Activated CD4-positive, alpha-beta memory T cell treated with anti-CD3 and anti-CD28 coated beads for 36 hours (primary cell): ENCODE data around the gene GLUL. TPM values are rescaled to one million over a fixed set of nuclear protein-coding genes. Genes with fewer than 3 reads are reported as not detected.

ENCODE experiments used
- CTCF ChIA-PET: fragments of 350-600 bp; sonication (Branson Sonifier 250); formaldehyde crosslinking; loops from one replicate; lab custom pipeline; 2021; ENCODE audit warnings: antibody characterized with exemption, inconsistent platforms; lab: Charles Lee
- POLR2A ChIA-PET: fragments of 350-600 bp; sonication (Branson Sonifier 250); formaldehyde crosslinking; loops from one replicate; lab custom pipeline; 2021; ENCODE audit warnings: antibody characterized with exemption; lab: Charles Lee
- DNase-seq: peaks from one replicate; pipeline ENCODE4 v3.0.0-alpha.2; 2020
- H3K27ac Mint-ChIP-seq: one replicate; pipeline ENCODE4 v1.8.0; 2021; ENCODE audit warnings: mixed read lengths
- H3K27me3 Mint-ChIP-seq: one replicate; pipeline ENCODE4 v1.8.0; 2021; ENCODE audit warnings: mixed read lengths
- H3K36me3 Mint-ChIP-seq: one replicate; pipeline ENCODE4 v1.8.0; 2021; ENCODE audit warnings: mixed read lengths
- H3K4me1 Mint-ChIP-seq: one replicate; pipeline ENCODE4 v1.8.0; 2021; ENCODE audit warnings: low read depth, mixed read lengths
- H3K4me3 Mint-ChIP-seq: one replicate; pipeline ENCODE4 v1.8.0; 2021; ENCODE audit warnings: mild to moderate bottlenecking, mixed read lengths
- H3K9me3 Mint-ChIP-seq: one replicate; pipeline ENCODE4 v1.8.0; 2021; ENCODE audit warnings: mixed read lengths
- intact Hi-C: fragments of 100-400 bp; cut with micrococcal nuclease; formaldehyde crosslinking; loops from one replicate; pipeline ENCODE4 v1.15.1; 2023
- total RNA-seq, 2 experiments: library from RNA; stranded (reverse); gene quantifications; one replicate each; pipeline ENCODE4 v1.2.3, GENCODE V29; 2021

GLUL gene
- total RNA-seq, 2 experiments from 2014 or later: 61.3 to 63.9 TPM

DNA sequence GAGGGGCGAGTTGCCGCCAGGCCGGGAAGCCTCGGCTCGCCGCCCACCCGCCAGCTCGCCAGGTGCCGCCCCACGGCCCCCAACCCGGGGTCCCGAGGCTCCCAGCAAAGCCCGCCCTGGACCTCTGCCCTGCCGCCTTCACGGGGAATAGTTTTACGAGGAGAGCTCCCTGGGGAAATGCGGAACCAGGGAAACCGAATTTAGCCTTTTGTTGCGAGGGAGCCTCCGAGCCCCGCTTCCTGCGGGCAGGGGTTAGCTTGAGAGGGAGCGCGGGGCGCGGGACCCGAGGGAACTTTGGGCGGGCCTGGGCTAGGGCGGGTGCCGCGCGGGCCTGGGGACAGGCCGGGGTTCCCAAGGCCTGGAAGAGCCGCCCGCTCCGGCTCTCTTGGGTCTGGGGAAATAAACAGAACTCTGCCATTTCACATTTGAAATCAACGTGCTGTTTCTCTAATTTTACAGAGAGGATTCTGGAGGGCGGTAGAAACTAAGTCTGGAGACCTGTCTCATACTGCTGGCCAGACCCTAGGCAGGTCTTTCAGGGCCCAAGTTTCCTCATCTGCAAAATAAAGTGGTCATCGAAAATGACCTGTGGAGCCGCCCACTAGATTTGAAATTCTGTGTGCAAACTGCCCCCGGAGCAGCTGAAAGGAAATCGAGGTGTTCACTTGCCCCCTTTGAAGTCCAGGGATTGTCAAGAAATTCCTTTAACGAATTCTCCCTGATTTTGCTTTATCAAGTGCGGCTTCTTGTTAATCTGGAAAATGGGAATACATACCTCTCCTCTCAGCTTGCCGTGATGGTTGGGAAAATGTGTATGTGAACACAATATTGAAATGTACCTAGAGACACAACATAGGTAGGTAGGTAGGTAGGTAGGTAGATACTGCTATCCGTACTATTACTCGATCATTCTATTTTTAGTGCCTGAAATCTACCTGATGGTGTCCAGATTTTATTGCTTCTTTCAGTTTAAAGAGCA is 749 bp upstream of the GLUL start:
- DNase-seq: peak; percentile 30
- peak overlapping the region; percentile 68 for H3K4me3 Mint-ChIP-seq
- intact Hi-C loops: no loop called here
- peaks cover 7% of the 10 kb centered on the region for H3K27me3 Mint-ChIP-seq
- CTCF ChIA-PET: interaction anchor here (0.8 to 11.0 kb wide), 5 partner anchors 249 to 311 kb away, joined by 3 to 375 read pairs (median 5); no protein-coding TSS in a partner anchor
- H3K36me3 Mint-ChIP-seq: peaks cover 21% of the 10 kb centered on the region
- peak overlapping the region; percentile 42 for H3K27ac Mint-ChIP-seq
- POLR2A ChIA-PET: no interaction called here
- H3K9me3 Mint-ChIP-seq: no peaks in the 10 kb centered on the region
- H3K4me1 Mint-ChIP-seq: peaks cover 24% of the 10 kb centered on the region

DNA sequence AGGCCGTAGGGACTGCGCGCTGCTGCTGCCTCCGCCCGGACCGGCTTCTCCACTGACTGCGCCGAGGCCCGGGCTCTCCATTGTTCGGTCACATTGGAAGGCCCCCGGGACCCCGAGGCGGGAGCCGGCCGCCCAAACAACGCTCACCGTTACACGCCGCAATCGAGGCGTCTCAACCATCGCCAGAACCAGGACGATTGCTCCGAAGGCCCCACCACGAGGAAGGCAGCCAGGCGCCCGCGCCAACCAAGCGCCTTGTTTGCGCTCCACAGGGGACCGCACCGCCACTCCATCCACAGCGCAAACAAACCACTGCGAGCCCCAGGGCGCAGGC is 595 bp downstream of the GLUL start:
- CTCF ChIA-PET: interaction anchor here (1.0 to 2.7 kb wide), 3 partner anchors 245 to 306 kb away, joined by 3 to 26 read pairs (median 10); no protein-coding TSS in a partner anchor
- DNase-seq: no peak
- Mint-ChIP-seq H3K36me3 (peaks cover 29% of the 10 kb centered on the region), H3K27ac (peak overlapping the region; percentile 80), H3K9me3 (no peaks in the 10 kb centered on the region), H3K4me3 (peak overlapping the region; percentile 93), H3K4me1 (peaks cover 22% of the 10 kb centered on the region), H3K27me3 (peaks cover 7% of the 10 kb centered on the region)
- POLR2A ChIA-PET: no interaction called here
- intact Hi-C loops: loop anchor here (1.0 to 2.0 kb wide), 5 partner anchors 39 to 360 kb away; no protein-coding TSS in a partner anchor

DNA sequence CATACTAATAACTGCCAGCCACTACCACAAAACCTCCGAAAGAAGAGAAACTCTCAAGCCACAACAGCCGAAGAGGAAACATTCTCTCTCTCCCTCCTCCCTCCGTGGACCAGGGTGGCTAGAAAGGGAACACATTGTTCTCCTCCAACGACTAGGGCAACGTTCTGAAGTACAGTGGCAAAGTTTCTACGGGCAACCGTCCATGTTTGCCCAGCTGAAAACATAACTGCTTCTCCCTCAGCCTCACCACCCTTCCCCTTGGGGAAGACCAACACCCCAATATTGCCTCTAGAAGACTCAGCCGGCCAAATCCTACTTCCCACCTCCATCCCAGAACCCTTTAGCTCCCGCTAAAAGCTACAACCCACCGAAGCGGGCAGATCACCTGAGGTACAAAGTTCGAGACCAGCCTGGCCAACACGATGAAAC is 2.0 kb downstream of the GLUL start:
- peaks cover 34% of the 10 kb centered on the region for H3K36me3 Mint-ChIP-seq
- peaks cover 7% of the 10 kb centered on the region for H3K27me3 Mint-ChIP-seq
- H3K4me1 Mint-ChIP-seq: peaks cover 22% of the 10 kb centered on the region
- no peak overlapping the region for H3K27ac Mint-ChIP-seq
- intact Hi-C loops: loop anchor here (2.0 kb wide), 2 partner anchors 201 to 359 kb away; no protein-coding TSS in a partner anchor
- peak; percentile 20 for DNase-seq
- ChIA-PET CTCF (interaction anchor here (0.7 to 2.7 kb wide), 3 partner anchors 126 to 304 kb away, joined by 3 to 26 read pairs (median 10); no protein-coding TSS in a partner anchor), POLR2A (no interaction called here)
- H3K9me3 Mint-ChIP-seq: no peaks in the 10 kb centered on the region
- H3K4me3 Mint-ChIP-seq: peak overlapping the region; percentile 93

DNA sequence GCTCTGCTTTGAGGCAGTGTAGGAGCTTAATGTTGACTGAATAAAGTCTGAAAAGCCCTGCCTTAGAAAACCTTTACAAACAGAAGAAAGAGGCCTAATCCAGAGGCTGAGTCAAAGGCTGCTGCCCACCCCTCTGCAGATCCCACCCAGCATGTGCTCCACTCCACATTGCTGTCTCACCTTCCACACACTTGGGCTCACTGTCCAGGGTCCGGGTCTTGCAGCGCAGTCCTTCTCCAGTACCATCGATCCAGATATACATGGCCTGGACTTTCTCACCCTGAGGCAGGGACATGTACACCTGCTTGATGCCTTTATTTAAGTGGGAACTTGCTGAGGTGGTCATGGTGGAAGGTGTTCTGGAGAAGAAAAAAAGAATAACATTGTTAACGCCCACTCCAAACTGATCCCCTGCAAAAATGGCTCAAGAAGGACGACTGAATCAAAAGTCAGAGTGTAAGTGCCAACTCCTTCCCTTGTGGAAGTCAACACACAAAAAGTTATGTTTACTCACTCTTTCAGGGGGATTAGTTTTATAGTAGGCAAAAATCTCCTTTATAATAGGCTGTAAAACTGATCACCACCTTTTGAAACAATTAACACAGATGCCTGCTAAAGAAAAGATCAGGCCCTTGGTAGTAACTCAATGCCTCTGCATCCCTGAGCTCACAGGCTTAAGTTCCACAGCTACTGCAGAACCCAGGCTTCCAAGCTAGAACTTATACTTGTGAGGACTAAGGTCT is 3.0 kb downstream of the GLUL start:
- Mint-ChIP-seq H3K4me1 (peaks cover 22% of the 10 kb centered on the region), H3K36me3 (peaks cover 34% of the 10 kb centered on the region), H3K4me3 (no peak overlapping the region), H3K9me3 (no peaks in the 10 kb centered on the region), H3K27ac (no peak overlapping the region), H3K27me3 (peaks cover 7% of the 10 kb centered on the region)
- intact Hi-C loops: no loop called here
- POLR2A ChIA-PET: no interaction called here
- CTCF ChIA-PET: interaction anchor here (1.9 to 2.7 kb wide), 3 partner anchors 245 to 303 kb away, joined by 8 to 26 read pairs (median 10); no protein-coding TSS in a partner anchor
- no peak for DNase-seq

DNA sequence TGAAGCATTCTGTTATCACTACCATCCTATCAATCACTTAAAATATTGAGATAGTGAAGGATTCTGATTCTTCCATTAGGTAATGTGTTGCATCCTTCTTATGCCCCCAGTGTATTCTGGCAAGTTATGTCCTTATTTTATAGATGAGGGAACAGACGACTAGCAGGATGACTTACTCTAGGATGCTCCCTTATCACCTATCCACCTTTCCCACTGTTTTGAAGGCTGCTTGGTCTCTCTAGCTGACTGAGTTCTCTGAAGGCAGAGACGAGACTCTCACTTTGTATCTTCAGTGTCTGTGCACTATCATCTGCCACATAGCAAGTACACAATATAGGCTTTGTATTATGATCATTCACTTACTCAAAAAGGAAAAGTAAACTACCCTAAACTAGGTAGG is 4.0 kb downstream of the GLUL start:
- Mint-ChIP-seq H3K36me3 (peaks cover 34% of the 10 kb centered on the region), H3K4me1 (peaks cover 17% of the 10 kb centered on the region), H3K27ac (no peak overlapping the region), H3K27me3 (peaks cover 7% of the 10 kb centered on the region), H3K9me3 (no peaks in the 10 kb centered on the region), H3K4me3 (no peak overlapping the region)
- intact Hi-C loops: no loop called here
- ChIA-PET POLR2A (no interaction called here), CTCF (interaction anchor here (1.9 kb wide), 1 partner anchor 244 kb away, joined by 8 read pairs; no protein-coding TSS in a partner anchor)
- DNase-seq: no peak

DNA sequence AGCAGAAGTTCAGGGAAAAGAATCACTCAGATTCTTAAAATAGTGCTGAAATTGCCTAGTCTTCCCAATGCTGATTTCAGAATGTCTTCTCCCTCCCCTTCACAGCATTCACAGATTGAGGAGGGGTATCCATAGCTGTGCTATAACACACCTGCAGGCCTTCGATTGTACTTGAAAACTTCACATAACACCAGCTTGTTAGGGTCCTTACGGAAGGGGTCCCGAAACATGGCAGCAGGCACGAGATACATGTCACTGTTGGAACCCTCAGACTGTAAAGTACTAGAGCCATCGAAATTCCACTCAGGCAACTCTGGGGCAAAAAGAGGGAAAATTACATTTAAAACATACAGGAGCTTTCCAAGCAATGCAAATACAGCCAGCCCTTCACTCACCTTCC is 4.6 kb downstream of the GLUL start:
- CTCF ChIA-PET: interaction anchor here (1.9 kb wide), 1 partner anchor 244 kb away, joined by 8 read pairs; no protein-coding TSS in a partner anchor
- DNase-seq: no peak
- Mint-ChIP-seq H3K27me3 (peaks cover 7% of the 10 kb centered on the region), H3K9me3 (no peaks in the 10 kb centered on the region), H3K36me3 (peaks cover 34% of the 10 kb centered on the region), H3K4me1 (peaks cover 14% of the 10 kb centered on the region), H3K4me3 (no peak overlapping the region), H3K27ac (no peak overlapping the region)
- intact Hi-C loops: no loop called here
- POLR2A ChIA-PET: no interaction called here

DNA sequence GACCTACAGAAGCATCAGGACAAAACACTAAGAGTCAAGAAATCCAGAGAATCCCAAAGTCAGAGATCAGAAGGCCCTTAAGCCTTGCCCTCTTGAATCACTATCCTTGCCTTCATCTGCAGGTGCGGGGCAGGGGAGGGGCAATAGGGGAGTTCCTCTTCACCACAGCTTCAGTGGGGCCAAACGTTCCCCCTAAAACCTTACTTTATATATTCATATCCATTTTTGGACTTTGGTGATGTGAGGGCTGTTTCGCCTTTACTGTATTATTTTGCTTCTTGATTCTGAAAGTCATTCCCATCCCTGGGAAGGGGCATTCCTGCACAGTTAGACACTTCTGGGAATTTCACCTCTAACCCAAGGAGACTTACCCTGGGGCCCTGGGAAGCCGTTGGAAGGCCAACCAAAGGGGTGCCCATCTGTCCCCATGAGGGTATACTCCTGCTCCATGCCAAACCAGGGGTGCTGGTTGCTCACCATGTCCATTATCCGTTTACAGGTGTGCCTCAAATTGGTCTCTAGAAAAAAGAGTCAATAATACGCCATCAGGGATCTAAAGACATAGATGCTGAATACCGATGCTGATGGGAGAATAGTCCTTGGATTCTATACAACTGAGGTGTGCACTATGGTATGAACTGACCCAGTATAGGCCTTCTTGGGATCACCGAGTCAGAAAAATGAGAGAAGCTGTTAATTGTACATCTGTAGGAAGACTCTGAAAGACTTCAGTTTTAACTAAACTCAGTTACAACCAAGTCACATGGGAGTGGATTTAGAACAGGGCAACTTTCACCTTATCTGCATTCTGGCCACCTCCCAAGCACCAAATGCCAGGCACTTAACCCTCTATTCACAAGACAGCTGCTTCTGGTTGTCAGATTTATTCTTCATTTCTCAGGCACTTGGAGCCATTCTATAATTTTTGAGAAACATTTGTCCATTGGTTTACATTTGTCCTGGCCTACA is 5.4 kb downstream of the GLUL start:
- intact Hi-C loops: no loop called here
- CTCF ChIA-PET: interaction anchor here (1.9 kb wide), 1 partner anchor 243 kb away, joined by 8 read pairs; no protein-coding TSS in a partner anchor
- H3K27ac Mint-ChIP-seq: no peak overlapping the region
- H3K4me1 Mint-ChIP-seq: peaks cover 14% of the 10 kb centered on the region
- H3K36me3 Mint-ChIP-seq: peaks cover 33% of the 10 kb centered on the region
- H3K4me3 Mint-ChIP-seq: no peak overlapping the region
- H3K9me3 Mint-ChIP-seq: no peaks in the 10 kb centered on the region
- DNase-seq: no peak
- POLR2A ChIA-PET: no interaction called here
- H3K27me3 Mint-ChIP-seq: peaks cover 7% of the 10 kb centered on the region

DNA sequence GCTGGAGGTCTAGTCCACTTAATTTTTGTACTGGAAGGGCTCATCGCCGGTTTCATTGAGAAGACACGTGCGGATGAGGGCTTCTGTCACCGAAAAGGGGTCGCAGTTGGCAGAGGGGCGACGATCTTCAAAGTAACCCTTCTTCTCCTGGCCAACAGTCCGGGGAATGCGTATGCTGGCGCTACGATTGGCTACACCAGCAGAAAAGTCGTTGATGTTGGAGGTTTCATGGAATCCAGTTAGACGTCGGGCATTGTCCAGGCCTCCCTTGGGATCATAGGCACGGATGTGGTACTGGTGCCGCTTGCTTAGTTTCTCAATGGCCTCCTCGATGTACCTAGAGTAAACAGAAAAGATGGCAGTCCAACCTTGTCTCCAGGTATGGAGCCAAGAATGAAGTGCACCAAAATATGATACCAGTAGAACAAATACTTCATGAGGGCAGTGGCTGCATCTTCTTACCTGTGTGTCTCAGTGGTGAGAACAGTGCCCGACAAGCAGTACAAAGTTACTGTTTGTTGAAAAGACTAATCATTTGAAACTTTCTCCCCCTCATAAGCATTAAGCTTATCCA is 7.1 kb downstream of the GLUL start:
- H3K27me3 Mint-ChIP-seq: no peaks in the 10 kb centered on the region
- no peaks in the 10 kb centered on the region for H3K9me3 Mint-ChIP-seq
- H3K4me3 Mint-ChIP-seq: no peak overlapping the region
- peaks cover 28% of the 10 kb centered on the region for H3K36me3 Mint-ChIP-seq
- intact Hi-C loops: no loop called here
- DNase-seq: no peak
- no peak overlapping the region for H3K27ac Mint-ChIP-seq
- H3K4me1 Mint-ChIP-seq: peaks cover 5% of the 10 kb centered on the region
- POLR2A ChIA-PET: no interaction called here
- CTCF ChIA-PET: interaction anchor here (0.8 kb wide), 1 partner anchor 241 kb away, joined by 4 read pairs; no protein-coding TSS in a partner anchor

DNA sequence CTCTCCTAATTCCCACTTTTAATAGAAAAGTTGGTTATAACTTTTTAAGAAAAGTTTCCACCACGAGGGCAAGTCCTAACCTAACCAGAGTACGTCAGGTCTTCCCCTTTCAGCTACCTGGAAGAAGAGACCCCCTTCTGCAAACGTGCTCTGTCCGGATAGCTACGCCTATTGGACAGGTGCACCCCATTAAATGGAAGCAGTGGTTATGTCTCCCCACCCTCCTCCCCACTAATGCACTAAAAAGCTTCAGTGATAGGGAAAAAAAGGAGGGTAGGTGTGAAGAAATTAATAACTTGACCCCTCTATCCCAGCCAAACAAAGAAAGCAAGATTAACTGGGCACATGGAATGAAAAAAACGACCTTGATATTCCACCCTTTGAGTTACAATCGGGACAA is 7.7 kb downstream of the GLUL start:
- H3K36me3 Mint-ChIP-seq: peaks cover 25% of the 10 kb centered on the region
- no peaks in the 10 kb centered on the region for H3K9me3 Mint-ChIP-seq
- H3K4me1 Mint-ChIP-seq: peaks cover under 1% of the 10 kb centered on the region
- POLR2A ChIA-PET: no interaction called here
- H3K27ac Mint-ChIP-seq: no peak overlapping the region
- CTCF ChIA-PET: interaction anchor here (0.8 kb wide), 1 partner anchor 241 kb away, joined by 4 read pairs; no protein-coding TSS in a partner anchor
- H3K4me3 Mint-ChIP-seq: no peak overlapping the region
- no peaks in the 10 kb centered on the region for H3K27me3 Mint-ChIP-seq
- intact Hi-C loops: no loop called here
- no peak for DNase-seq

DNA sequence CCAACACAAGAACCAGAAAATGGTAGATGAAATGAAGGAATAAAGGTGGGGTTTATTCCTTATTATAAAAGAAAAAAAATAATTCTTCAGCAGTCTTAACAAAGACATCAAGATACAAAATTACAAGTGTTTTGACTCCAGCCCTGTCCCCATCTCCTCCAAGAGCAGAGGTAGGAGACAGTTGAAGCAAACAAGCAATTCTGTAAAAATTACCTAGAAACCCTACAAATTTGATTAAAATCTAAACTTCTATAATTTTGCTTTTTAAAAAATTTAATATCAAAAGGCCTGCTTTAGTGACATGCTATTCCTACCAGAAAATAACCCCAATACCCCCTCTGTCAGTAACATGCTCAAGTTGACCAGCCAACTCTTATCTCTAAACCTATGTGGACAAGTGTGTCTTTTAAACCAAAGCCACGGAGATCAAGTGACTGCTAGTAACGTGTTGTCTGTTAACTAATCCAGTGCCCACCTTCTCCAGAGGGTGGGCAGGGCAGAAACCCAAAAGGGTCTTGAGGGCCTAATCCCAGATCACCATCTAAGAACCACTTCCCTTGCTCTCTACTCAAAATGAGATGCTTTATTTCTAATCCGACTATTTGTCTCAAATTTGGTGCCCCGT is 8.4 kb downstream of the GLUL start:
- CTCF ChIA-PET: interaction anchor here (1.2 kb wide), 1 partner anchor 238 kb away, joined by 3 read pairs; no protein-coding TSS in a partner anchor
- POLR2A ChIA-PET: no interaction called here
- H3K27me3 Mint-ChIP-seq: no peaks in the 10 kb centered on the region
- no peak for DNase-seq
- intact Hi-C loops: no loop called here
- H3K36me3 Mint-ChIP-seq: peaks cover 18% of the 10 kb centered on the region
- no peak overlapping the region for H3K27ac Mint-ChIP-seq
- no peaks in the 10 kb centered on the region for H3K4me1 Mint-ChIP-seq
- H3K4me3 Mint-ChIP-seq: no peak overlapping the region
- H3K9me3 Mint-ChIP-seq: no peaks in the 10 kb centered on the region
